Neural cell (in vitro differentiated cells): ENCODE results near the gene BORCS5. TPM values are rescaled to one million over a fixed set of nuclear protein-coding genes. Genes with fewer than 3 reads are reported as not detected.
"Not testable (repeated sequence)": the region's sequence is repeated elsewhere in the genome, so short reads cannot be mapped to it uniquely, and the experiment has no call there.

Experiments used
- H2AFZ ChIP-seq: fragments of 200-600, 300-800 bp; sonication (generic), shearing (Covaris generic); 2 replicates; pipeline ENCODE4 v1.6.0; 2014; ENCODE audit warnings: low read depth, mild to moderate bottlenecking, antibody characterized with exemption, low read length, moderate library complexity
- H3F3A ChIP-seq: fragments of 200-600 bp; shearing (Covaris generic); 2 replicates; pipeline ENCODE4 v1.6.1; 2016; ENCODE audit warnings: mild to moderate bottlenecking, moderate library complexity, mixed read lengths, antibody characterized with exemption, low read length; ENCODE audit not compliant: insufficient read depth, poor library complexity, severe bottlenecking
- H3K27ac ChIP-seq: fragments of 200-600, 300-800 bp; sonication (generic), shearing (Covaris generic); 2 replicates; pipeline ENCODE4 v1.5.1; 2014; ENCODE audit warnings: mild to moderate bottlenecking, low read length, moderate library complexity
- H3K27me3 ChIP-seq: fragments of 300-800, 200-600 bp; sonication (generic), shearing (Covaris generic); 2 replicates; pipeline ENCODE4 v1.6.0; 2014; ENCODE audit warnings: mild to moderate bottlenecking, low read depth, low read length, moderate library complexity; ENCODE audit not compliant: insufficient read depth
- H3K36me3 ChIP-seq: fragments of 300-800, 200-600 bp; sonication (generic), shearing (Covaris generic); 2 replicates; pipeline ENCODE4 v1.5.1; 2014; ENCODE audit warnings: mild to moderate bottlenecking, antibody characterized with exemption, low read length, moderate library complexity; ENCODE audit not compliant: insufficient read depth
- H3K4me2 ChIP-seq: fragments of 300-800, 200-600 bp; sonication (generic), shearing (Covaris generic); 2 replicates; pipeline ENCODE4 v1.6.0; 2014; ENCODE audit warnings: mild to moderate bottlenecking, low read length
- H3K4me3 ChIP-seq: fragments of 300-800, 200-600 bp; sonication (generic), shearing (Covaris generic); 2 replicates; pipeline ENCODE4 v1.5.1; 2014; ENCODE audit warnings: mild to moderate bottlenecking, low read length, moderate library complexity
- H3K79me2 ChIP-seq: fragments of 200-600 bp; shearing (Covaris generic); replicated peaks from 2 replicates; pipeline ENCODE4 v1.6.0; 2014; ENCODE audit warnings: mild to moderate bottlenecking, low read length, moderate library complexity; ENCODE audit not compliant: insufficient read depth
- H3K9ac ChIP-seq: fragments of 300-800, 200-600 bp; sonication (generic), shearing (Covaris generic); 2 replicates; pipeline ENCODE4 v1.6.1; 2016; ENCODE audit warnings: mild to moderate bottlenecking, low read length, mixed read lengths
- H3K9me2 ChIP-seq: fragments of 200-600 bp; shearing (Covaris generic); 2 replicates; pipeline ENCODE4 v1.6.1; 2016; ENCODE audit warnings: mild to moderate bottlenecking, low read length, mixed read lengths; ENCODE audit not compliant: insufficient read depth
- H3K9me3 ChIP-seq: fragments of 200-600, 300-800 bp; sonication (generic), shearing (Covaris generic); 2 replicates; pipeline ENCODE4 v1.6.1; 2016; ENCODE audit warnings: mild to moderate bottlenecking, mixed run types, low read length, moderate library complexity, mixed read lengths
- H4K20me1 ChIP-seq: fragments of 200-600 bp; shearing (Covaris generic); 2 replicates; pipeline ENCODE4 v1.6.1; 2016; ENCODE audit warnings: mild to moderate bottlenecking, mixed run types; ENCODE audit not compliant: insufficient read depth
- CTCF ChIP-seq: fragments of 450-650 bp; IDR thresholded peaks from 2 replicates; pipeline ENCODE4 v1.5.1; 2014; ENCODE audit warnings: antibody characterized with exemption, mild to moderate bottlenecking, moderate library complexity; ENCODE audit not compliant: poor library complexity, severe bottlenecking
- EP300 ChIP-seq: fragments of 450-650 bp; conservative IDR thresholded peaks from 2 replicates; pipeline ENCODE4 v1.6.1; 2014; ENCODE audit warnings: antibody characterized with exemption, mild to moderate bottlenecking, moderate library complexity; ENCODE audit not compliant: poor library complexity, severe bottlenecking
- EZH2 ChIP-seq: fragments of 200-600, 300-800 bp; shearing (Covaris generic), sonication (generic); IDR thresholded peaks from 2 replicates; pipeline ENCODE4 v1.6.1; 2014; ENCODE audit warnings: antibody characterized with exemption, low read length, borderline replicate concordance, mild to moderate bottlenecking; ENCODE audit not compliant: insufficient read depth, poor library complexity, severe bottlenecking
- MXI1 ChIP-seq: fragments of 450-650 bp; conservative IDR thresholded peaks from 2 replicates; pipeline ENCODE4 v1.6.1; 2014; ENCODE audit warnings: antibody characterized with exemption, mild to moderate bottlenecking; ENCODE audit not compliant: poor library complexity, severe bottlenecking
- POLR2AphosphoS5 ChIP-seq: IDR thresholded peaks from 2 replicates; pipeline ENCODE4 v1.6.1; 2012
- RAD21 ChIP-seq: fragments of 450-650 bp; conservative IDR thresholded peaks from 2 replicates; pipeline ENCODE4 v1.6.1; 2014; ENCODE audit warnings: antibody characterized with exemption, mild to moderate bottlenecking, moderate library complexity
- REST ChIP-seq: IDR thresholded peaks from 2 replicates; pipeline ENCODE4 v1.6.1; 2012; ENCODE audit warnings: borderline replicate concordance
- SMC3 ChIP-seq: fragments of 450-650 bp; conservative IDR thresholded peaks from 2 replicates; pipeline ENCODE4 v1.6.1; 2014; ENCODE audit warnings: antibody characterized with exemption, mild to moderate bottlenecking, moderate library complexity; ENCODE audit not compliant: poor library complexity
- TAF1 ChIP-seq: IDR thresholded peaks from 2 replicates; pipeline ENCODE4 v1.6.1; 2012; ENCODE audit warnings: low read depth
- polyA minus RNA-seq: library from RNA; depleted of rRNA, polyadenylated mRNA; stranded (reverse); fragments of >200 nt; gene quantifications from 2 replicates; pipeline ENCODE4 v1.2.3, GENCODE V29; 2014
- polyA plus RNA-seq: library from polyadenylated mRNA; depleted of rRNA; stranded (reverse); fragments of >200 nt; gene quantifications from 2 replicates; pipeline ENCODE4 v1.2.3, GENCODE V29; 2014

BORCS5 gene
- polyA plus RNA-seq: 11.4 and 14.2 TPM in 2 replicates
- 18.5 and 21.9 TPM in 2 replicates for polyA minus RNA-seq

GRCh38 chr12:12356896-12357718 is at the start of gene BORCS5:
BORCS5 (plus strand) TSS chr12:12357078; CDS start chr12:12357452, 374 bp downstream.
- no peaks in the 10 kb centered on the region for H3K79me2 ChIP-seq
- peak within 1 kb of the TSS; percentile 87 for H2AFZ ChIP-seq
- TF ChIP-seq TAF1: peak; percentile 84
- peak; percentile 96 for TF ChIP-seq POLR2AphosphoS5
- peak; percentile 88 for TF ChIP-seq REST
- peak; percentile 46 for TF ChIP-seq SMC3
- no peak for TF ChIP-seq EZH2
- peak; percentile 51 for TF ChIP-seq CTCF
- no peak for TF ChIP-seq EP300
- no peak for TF ChIP-seq RAD21
- TF ChIP-seq MXI1: peak; percentile 85
- no peaks in the 10 kb centered on the region for H3K27me3 ChIP-seq
- H3K27ac ChIP-seq: peak within 1 kb of the TSS; percentile 85
- no peaks in the 10 kb centered on the region for H3K36me3 ChIP-seq
- peak within 1 kb of the TSS; percentile 84 for H3K4me3 ChIP-seq
- H3F3A ChIP-seq: no peaks in the 10 kb centered on the region
- no peaks in the 10 kb centered on the region for H3K9me2 ChIP-seq
- H3K9ac ChIP-seq: peak within 1 kb of the TSS; percentile 91
- peak within 1 kb of the TSS; percentile 74 for H3K4me2 ChIP-seq
- H3K9me3 ChIP-seq: no peaks in the 10 kb centered on the region
- H4K20me1 ChIP-seq: no peaks in the 10 kb centered on the region

GRCh38 chr12:12310695-12311094 is 46.2 kb upstream of the BORCS5 start:
- not testable (repeated sequence) for H3K4me3 ChIP-seq, H3K36me3 ChIP-seq, H3K27ac ChIP-seq, H3K79me2 ChIP-seq, H3K27me3 ChIP-seq, H3F3A ChIP-seq, H2AFZ ChIP-seq, H3K9me2 ChIP-seq, H3K9me3 ChIP-seq, H3K4me2 ChIP-seq, H3K9ac ChIP-seq, H4K20me1 ChIP-seq
